GM21360 (cell line): Measurements from ENCODE around the gene POLR2I.
"Not testable (repeated sequence)": the region's sequence is repeated elsewhere in the genome, so short reads cannot be mapped to it uniquely, and the experiment has no call there.

Source experiments
- ATAC-seq: cut with Tn5 transposase; IDR thresholded peaks from one replicate; pipeline ENCODE4 v1.9.1; 2021; ENCODE audit warnings: mild to moderate bottlenecking, moderate library complexity; ENCODE audit not compliant: unreplicated experiment

The POLR2I gene

DNA sequence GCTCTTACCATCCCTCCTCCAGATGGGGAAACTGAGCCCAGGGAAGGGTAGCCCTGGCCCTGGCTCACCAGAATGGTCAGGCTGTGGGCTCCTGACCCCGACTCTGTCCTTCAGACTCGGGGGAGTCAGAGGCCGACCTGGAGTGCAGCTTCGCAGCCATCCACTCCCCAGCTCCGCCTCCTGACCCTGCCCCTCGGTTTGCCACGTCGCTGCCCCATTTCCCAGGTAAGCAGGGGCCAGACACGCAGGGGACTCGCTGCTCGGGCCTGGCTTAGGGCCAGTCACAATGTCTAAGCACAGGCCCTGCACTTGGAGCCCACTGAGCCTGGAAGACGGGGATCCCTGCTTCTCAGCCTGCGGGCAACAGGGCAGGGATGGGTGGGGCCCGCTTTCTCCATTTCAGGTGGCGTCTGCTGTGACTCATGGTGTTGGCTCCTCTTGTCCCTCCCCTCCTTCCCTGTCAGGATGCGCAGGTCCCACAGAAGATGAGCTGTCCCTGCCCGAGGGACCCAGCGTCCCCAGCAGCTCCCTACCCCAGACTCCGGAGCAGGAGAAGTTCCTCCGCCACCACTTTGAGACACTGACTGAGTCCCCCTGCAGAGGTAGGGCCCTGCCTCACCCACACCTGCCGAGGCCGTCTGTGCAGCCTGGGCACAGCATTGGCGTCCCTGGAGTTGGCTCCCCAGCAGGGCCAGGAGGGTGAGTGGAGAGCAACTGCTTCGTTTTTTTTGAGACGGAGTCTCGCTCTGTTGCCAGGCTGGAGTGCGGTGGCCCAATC is 12.9 kb downstream of the POLR2I start:
- ATAC-seq: no peak

DNA sequence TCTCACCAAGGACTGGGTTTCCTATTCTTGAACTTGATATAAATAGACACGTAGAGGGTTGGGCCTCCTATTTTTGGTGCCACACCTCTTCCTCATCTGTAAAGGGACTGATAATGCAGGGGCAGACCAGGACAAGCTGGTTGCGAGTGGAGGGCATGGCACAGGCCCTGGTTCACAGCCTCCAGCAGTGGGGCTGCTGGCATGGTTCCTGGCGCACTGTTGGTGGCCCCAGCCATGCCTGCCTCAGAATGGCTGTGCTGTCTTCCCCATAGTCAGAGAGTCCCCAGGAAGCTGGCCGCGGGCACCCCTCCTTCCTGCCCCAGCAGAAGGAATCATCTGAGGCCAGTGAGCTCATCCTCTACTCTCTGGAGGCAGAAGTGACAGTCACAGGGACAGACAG is 14.2 kb downstream of the POLR2I start:
- ATAC-seq: no peak

DNA sequence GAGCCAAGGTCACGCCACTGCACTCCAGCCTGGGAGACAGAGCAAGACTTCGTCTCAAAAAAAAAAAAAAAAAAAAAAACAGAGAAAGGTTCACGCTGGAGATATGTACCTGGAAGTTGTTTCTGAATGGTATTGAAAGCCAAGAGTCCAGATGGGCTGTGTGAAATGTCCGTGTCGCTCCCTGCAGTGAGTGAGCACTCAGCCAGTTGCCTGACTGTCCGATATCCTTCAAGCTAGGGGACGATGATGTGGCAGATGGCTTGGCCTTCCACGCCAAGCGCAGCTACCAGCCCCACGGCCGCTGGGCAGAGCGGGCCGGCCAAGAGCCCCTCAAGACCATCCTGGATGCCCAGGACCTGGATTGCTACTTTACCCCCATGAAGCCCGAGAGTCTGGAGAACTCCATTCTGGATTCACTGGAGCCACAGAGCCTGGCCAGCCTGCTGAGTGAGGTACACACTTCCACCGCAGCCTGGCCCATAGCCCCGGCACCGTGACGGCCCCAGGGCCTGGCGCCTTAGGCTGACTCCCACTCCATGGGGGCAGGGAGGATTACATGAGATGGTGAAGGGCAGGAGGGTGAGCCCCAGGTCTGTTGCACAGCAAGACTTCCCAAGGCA is 15.4 kb downstream of the POLR2I start:
- no peak for ATAC-seq

DNA sequence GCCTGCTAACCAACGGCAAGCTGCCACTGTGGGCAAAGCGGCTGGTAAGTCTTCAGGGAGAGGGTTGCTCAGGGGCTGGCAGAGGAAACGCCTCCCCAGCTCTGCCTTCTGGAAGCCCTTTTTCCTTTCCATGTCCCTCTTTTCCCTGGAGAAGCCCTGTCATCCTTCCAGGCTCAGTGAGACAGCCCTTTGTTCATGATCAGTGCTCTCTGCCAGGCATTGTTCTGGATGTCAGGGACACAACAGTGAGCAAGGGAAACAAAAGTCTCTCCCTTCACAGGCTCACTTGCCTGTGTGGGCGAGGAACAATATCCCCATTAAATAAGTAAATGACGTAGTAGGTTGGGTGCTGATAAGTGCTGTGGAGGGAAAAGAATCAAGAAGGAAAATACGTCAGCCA is 17.6 kb downstream of the POLR2I start:
- no peak for ATAC-seq

DNA sequence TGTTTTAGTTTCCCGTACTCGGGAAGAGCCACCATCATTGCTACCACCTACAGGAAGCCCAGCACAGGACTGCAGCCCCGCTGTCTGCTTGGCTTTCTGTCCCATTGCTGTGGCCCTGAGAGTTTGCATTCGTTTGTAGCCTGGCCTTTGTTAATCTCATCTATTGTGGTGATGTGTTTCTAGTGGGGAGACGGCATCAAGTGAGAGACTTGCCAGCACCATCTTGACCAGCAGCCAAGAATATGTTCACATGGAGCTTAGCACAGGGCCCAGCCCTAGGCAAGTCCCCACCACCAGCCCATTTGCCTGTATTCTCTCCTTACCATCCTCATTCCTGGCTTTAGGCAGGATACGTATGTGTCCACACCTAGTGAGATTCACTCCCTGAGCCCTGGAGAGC is 21.0 kb downstream of the POLR2I start:
- ATAC-seq: no peak

DNA sequence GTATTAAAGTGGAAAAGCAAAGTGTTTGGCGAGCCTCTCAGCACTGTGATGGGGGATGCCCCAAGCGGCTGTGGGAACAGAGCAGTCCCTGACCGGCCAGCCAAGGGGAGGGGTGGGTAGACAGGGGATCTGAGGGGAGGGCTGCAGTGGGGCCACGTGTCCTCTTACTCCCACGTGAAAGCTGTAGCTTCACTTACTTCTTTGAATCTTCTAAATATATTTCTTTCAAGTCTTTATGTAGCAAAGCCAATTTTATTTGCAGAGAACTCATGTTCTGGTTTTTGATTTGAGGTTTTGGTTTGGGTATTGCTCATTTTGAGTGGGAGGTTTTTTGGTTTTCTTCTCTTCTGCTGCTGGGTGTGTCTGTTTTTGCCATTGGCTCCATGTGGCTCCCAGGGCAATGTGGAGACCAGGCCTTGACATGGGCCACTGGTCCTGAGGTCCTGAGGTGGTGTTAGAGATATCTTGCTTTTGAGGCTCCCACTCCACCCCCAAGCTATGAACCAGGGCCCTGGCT is 21.5 kb downstream of the POLR2I start:
- peak; percentile 62 for ATAC-seq

DNA sequence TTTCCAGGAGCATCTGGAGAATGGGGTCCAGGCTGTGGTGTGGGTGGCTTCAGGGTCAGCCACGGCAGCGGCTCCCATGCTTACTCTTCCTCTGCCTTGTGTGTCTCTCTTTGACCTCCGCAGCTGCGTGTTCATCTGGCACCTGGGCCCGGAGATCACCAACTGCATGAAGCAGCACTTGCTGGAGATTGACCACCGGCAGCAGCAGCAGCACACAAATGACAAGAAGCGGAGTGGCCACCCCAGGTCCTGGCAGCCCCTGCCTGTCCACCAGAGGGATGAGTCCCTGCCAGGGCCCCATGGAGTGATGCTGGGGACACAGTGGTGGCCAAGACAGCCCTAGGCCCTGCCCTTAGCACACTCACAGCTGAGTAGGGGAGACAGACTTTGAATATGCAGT is 22.1 kb downstream of the POLR2I start:
- no peak for ATAC-seq

DNA sequence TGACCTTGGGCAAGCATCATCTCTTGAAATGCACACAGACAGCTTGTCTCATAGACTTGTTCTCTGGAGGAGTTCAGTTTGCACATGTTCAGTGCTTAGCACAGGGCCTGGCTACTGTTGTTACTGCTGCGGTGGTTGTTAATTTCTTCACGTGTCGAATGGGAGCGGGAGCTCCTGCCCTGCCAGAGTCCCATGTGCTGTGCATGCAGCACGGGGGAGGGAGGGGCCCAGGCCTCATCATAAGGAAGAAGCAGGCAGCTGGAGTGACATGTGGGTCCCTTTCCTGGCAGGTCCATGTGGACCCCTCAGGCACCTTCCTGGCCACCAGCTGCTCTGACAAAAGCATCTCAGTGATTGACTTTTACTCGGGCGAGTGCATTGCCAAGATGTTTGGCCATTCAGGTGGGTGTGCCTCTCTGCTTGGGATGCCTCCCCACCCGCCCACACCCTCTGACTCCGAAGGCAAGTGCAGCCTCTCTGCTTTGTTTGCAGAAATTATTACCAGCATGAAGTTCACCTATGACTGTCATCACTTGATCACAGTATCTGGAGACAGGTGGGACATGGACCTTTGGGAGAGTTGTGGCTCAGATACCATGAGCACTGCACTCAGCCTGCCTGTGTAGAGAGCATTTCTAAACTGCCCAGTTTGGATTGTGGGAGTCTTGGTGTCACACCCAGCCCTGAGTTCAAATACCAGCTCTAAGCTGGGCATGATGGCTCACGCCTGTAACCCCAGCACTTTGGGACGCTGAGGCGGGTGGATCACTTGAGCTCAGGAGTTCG is 23.6 kb downstream of the POLR2I start:
- ATAC-seq: no peak

DNA sequence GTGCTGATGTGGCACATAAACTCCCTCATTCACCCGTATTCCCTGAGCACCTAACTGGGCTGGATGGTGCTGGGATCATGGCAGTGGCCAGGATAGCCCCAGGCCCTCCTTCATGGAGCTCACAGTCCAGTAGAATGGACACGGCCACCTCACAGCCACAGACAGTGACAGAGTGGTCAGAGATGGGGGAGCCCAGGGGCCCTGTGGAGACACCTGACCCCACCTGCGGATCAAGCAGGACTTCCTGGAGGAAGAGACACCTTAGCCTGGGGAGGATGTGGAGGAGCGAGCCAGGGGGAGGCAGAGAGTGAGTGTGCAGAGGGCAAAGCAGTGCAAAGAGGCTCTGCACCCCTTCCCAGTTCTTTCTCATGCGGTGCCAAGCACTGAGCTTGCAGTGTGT is 24.8 kb downstream of the POLR2I start:
- ATAC-seq: no peak

DNA sequence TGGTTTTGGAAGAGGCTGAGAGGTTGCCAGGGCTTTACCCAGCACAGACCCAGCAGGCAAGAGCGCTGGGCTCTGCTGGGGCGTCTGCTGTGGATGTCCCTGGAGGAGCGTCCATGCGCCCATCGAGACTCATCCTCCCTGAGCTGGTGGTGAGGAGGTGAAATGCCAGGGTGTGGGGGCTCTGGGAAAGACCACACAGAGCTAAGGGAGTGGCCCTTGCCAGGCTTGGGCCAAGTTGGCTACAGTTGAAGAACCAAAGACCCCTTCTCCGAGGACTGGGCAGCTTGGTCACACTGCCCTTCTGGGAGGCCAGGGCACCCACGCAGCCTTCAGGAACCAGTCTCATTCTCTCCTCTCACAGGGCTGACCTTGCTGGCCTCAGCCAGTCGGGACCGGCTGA is 28.3 kb downstream of the POLR2I start:
- no peak for ATAC-seq

DNA sequence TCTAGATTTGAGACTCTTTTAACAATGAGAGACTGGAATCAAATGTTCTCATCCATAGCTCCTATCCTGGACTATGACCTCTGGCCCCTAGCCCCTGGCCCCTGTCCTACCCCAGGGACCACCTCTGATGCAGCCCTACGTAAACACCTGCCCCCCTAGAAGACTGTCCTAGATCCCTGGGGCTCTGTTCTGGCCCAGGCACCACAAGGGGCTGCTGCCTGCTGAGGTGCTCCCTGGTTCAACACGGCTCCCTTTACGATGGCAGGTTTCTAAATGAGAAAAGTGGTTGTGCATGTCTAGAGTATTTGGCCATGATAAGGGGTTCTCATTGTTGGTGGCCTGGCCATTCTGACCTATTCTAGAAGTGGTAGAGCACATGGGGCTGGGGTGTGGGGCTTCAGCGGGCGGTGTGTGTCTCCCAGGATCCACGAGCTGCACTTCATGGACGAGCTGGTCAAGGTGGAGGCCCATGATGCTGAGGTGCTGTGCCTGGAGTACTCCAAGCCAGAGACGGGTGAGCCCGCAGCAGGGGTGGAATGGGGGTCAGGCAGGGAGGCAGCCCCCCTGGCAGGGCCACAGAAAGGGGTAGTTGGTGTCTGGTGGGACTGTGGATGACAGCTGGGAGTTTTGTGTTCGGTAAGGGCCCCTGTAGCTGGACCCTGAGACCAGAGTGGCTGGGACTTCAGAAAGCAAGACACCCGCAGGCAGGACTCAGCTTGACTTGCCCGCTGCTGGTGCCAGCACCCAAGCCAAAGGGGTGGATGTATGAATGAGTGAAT is 30.3 kb downstream of the POLR2I start:
- ATAC-seq: no peak

DNA sequence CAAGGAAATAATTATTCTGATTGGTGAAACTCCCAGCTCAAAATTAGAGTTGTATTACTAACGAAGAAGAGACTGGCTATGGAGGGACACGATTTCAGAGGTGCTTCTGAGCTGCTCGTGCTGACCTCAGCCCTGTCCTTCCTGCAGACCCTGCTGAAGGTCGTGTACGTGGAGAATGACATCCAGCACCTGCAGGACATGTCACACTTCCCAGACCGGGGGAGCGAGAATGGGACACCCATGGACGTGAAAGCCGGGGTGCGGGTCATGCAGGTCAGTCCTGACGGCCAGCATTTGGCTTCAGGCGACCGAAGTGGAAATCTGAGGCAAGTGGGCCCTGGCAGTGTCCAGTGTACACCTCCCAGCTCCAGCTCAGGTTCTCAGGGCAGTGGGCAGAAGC is 31.8 kb downstream of the POLR2I start:
- no peak for ATAC-seq

DNA sequence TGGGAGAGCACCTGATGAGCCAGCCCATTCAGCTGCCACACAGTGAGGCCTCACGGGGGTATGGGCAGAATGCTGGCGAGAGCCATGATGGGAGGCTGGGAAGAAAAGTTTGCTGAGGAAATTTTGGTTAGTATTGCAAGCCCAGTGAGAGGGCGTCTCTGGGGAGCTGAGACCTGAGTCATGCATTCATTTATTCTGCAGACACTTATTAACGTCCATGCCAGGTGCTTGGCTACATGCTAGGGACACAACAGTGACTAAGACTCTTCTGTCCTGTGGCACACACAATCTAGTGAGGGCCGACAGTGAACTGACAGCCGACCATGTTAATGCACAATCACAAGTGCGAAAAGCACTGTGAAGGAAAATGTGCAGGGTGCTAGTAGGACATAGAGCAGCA is 32.8 kb downstream of the POLR2I start:
- no peak for ATAC-seq

DNA sequence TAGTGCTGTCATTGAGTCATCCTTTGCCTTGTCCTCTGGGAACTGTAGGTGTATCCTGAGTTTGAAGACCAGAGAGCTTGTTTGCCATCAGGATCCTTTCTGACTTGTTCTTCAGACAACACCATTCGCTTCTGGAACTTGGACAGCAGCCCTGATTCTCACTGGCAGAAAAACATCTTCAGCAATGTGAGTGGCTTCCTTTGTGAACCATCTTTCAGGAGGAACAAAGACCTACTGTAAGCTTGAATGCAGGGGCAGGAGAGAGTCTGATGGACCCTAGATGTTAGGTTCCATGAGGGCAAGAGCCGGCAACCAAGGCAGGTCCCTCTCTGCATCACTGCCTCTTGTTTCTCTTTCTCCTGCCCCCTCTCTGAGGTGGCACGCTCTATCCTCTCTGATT is 33.3 kb downstream of the POLR2I start:
- no peak for ATAC-seq

DNA sequence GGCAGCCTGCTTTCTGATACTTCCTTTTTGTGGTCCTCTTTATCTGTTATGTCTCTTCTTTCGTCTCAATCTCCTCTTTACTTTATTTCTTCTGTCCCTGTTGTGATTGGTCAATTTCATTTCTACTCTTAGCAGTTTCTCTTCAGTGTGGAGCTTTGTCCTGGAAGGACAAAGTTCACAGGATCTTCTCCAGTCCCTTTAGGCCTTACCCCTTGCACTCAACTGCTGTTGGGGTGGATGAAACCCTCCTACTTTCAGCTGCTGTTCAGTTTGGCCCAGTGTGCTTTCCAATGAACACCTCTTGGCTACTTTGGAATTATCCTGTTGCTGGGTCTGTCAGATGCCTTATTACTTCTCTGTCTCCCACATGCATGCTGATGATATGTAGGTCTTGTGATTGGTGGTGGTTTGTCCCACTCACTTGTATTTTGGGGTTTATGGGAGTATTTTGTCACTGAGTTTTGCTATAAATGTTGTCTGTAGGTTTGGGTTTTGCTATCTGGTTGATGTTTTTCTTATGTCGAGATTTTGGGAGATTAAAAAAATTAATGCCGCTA is 35.2 kb downstream of the POLR2I start:
- no peak for ATAC-seq

DNA sequence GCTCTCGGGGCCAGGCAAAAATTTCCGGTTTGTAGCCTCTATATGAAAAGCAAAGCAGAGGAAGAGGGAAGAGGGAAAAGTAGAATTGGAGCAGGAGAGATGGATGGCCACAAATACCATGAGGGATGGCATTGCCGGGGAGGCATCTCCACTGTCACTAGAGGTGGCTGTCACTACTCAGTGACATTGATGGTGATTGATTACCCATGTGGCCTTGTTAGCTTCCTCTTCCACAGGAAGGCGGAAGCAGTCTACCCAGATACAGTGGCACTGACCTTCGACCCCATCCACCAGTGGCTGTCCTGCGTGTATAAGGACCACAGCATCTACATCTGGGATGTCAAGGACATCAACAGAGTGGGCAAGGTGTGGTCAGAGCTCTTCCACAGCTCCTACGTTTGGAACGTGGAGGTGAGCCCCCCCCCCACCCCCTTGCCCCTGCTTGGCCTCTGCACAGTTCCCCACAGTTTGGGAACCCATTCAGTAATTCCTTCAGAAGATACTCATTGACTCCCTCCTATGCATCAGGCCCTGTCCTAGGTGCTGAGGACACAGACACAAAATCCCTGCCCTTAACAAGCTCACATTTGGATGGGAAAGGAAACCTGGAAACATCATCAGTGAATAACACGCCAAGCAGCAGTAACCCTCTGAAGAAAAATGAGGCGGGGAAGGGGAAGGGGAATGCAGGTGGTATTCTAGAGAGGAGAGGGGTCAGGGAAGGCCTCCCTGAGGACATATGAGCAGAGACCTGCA is 41.4 kb downstream of the POLR2I start:
- ATAC-seq: no peak

DNA sequence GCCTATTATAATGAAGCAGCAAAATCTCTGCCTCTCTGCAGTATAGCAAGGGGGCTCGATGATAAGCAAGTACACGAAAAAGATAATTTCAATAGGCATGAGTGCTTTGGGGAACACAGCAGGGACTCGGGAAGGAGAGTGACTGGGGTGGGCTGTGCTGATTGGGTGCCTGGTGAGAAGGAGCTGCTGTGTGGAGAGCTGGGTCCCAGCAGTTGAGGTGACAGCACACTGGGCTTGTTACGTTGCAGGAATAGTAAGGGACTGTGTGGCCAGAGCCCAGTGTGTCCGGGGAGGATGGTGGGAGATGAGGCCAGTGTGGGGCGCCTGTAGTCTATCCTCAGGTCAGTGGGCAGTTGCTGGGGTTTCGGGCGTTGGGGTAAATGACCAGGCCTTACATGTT is 42.6 kb downstream of the POLR2I start:
- no peak for ATAC-seq

DNA sequence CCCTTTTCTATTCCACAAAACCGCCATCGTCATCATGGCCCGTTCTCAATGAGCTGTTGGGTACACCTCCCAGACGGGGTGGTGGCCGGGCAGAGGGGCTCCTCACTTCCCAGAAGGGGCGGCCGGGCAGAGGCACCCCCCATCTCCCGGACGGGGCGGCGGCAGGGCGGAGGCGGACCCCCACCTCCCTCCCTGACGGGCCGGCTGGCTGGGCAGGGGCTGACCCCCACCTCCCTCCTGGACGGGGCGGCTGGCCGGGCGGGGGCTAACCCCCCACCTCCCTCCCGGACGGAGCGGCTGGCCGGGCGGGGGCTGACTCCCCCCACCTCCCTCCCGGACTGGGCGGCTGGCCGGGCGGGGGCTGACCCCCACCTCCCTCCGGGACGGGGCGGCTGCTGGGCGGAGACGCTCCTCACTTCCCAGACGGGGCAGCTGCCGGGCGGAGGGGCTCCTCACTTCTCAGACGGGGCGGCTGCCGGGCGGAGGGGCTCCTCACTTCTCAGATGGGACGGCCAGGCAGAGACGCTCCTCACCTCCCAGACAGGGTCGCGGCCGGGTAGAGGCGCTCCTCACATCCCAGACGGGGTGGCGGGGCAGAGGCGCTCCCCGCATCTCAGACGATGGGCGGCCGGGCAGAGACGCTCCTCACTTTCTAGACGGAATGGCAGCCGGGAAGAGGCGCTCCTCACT is 45.7 kb downstream of the POLR2I start:
- not testable (repeated sequence) for ATAC-seq

DNA sequence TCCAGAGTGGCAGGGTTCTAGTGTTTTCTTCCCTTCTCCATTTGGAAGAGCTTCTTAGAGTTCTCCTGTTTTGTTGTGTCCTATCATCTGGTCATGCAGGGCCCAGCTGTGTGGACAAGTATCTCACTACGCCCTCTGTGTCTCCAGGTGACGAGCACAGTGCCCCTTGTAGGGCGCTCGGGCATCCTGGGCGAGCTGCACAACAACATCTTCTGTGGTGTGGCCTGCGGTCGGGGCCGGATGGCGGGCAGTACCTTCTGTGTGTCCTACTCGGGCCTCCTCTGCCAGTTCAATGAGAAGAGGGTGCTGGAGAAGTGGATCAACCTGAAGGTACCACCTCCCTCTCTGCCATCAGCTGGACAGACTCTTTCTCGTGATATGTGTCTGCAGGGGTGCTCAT is 47.0 kb downstream of the POLR2I start:
- no peak for ATAC-seq
